Measurements from ENCODE around the gene CLTA. TPM values are rescaled to one million over a fixed set of nuclear protein-coding genes. Genes with fewer than 3 reads are reported as not detected.
A peak's percentile ranks its signal among the peaks of the same experiment; 100 is the strongest.
"Not testable (repeated sequence)": the region's sequence is repeated elsewhere in the genome, so short reads cannot be mapped to it uniquely, and the experiment has no call there.

The CLTA gene
- total RNA-seq, 1 donor from 2014 or later: 164 TPM

GRCh38 chr9:36156116-36156515, 34.6 kb upstream of the CLTA start:
- Mint-ChIP-seq H3K4me3 (ENCODE audit: unreplicated experiment) (no peak overlapping the region), H3K27me3 (ENCODE audit: unreplicated experiment) (peaks cover 2% of the 10 kb centered on the region), H3K4me1 (ENCODE audit: low read depth, unreplicated experiment) (peaks cover 2% of the 10 kb centered on the region), H3K9me3 (ENCODE audit: unreplicated experiment) (peaks cover 3% of the 10 kb centered on the region), H3K36me3 (ENCODE audit: unreplicated experiment) (peaks cover 23% of the 10 kb centered on the region), H3K27ac (ENCODE audit: unreplicated experiment) (no peak overlapping the region)
- no peak for TF ChIP-seq CTCF (IDR thresholded peaks at IDR 0.05; ENCODE audit: partially characterized antibody, unreplicated experiment)
- DNase-seq: no peak

GRCh38 chr9:36158122-36158521, 32.6 kb upstream of the CLTA start:
- Mint-ChIP-seq H3K27me3 (ENCODE audit: unreplicated experiment) (peaks cover 7% of the 10 kb centered on the region), H3K4me1 (ENCODE audit: low read depth, unreplicated experiment) (peaks cover 13% of the 10 kb centered on the region), H3K36me3 (ENCODE audit: unreplicated experiment) (peaks cover 23% of the 10 kb centered on the region), H3K27ac (ENCODE audit: unreplicated experiment) (no peak overlapping the region), H3K4me3 (ENCODE audit: unreplicated experiment) (no peak overlapping the region), H3K9me3 (ENCODE audit: unreplicated experiment) (peaks cover 8% of the 10 kb centered on the region)
- DNase-seq: no peak
- no peak for TF ChIP-seq CTCF (IDR thresholded peaks at IDR 0.05; ENCODE audit: partially characterized antibody, unreplicated experiment)

- no peak overlapping the region for H3K27ac Mint-ChIP-seq (ENCODE audit: unreplicated experiment)
- TF ChIP-seq CTCF (IDR thresholded peaks at IDR 0.05; ENCODE audit: partially characterized antibody, unreplicated experiment): no peak
- peaks cover 11% of the 10 kb centered on the region for H3K27me3 Mint-ChIP-seq (ENCODE audit: unreplicated experiment)
- H3K4me3 Mint-ChIP-seq (ENCODE audit: unreplicated experiment): no peak overlapping the region
- DNase-seq: no peak
- peaks cover 8% of the 10 kb centered on the region for H3K9me3 Mint-ChIP-seq (ENCODE audit: unreplicated experiment)
- peaks cover 23% of the 10 kb centered on the region for H3K36me3 Mint-ChIP-seq (ENCODE audit: unreplicated experiment)
- peaks cover 13% of the 10 kb centered on the region for H3K4me1 Mint-ChIP-seq (ENCODE audit: low read depth, unreplicated experiment)
Observed at GRCh38 chr9:36158917-36159316, 31.8 kb upstream of the CLTA start.

GRCh38 chr9:36159509-36159908, 31.2 kb upstream of the CLTA start:
- H3K27ac Mint-ChIP-seq (ENCODE audit: unreplicated experiment); H3K4me3 Mint-ChIP-seq (ENCODE audit: unreplicated experiment); H3K9me3 Mint-ChIP-seq (ENCODE audit: unreplicated experiment); DNase-seq: not testable (repeated sequence)
- Mint-ChIP-seq H3K36me3 (ENCODE audit: unreplicated experiment) (peaks cover 23% of the 10 kb centered on the region), H3K27me3 (ENCODE audit: unreplicated experiment) (peaks cover 12% of the 10 kb centered on the region), H3K4me1 (ENCODE audit: low read depth, unreplicated experiment) (peaks cover 13% of the 10 kb centered on the region)

- not testable (repeated sequence) for H3K9me3 Mint-ChIP-seq (ENCODE audit: unreplicated experiment); DNase-seq
- H3K27ac Mint-ChIP-seq (ENCODE audit: unreplicated experiment): peak overlapping the region; percentile 55
- H3K4me1 Mint-ChIP-seq (ENCODE audit: low read depth, unreplicated experiment): peaks cover 15% of the 10 kb centered on the region
- peak overlapping the region; percentile 26 for H3K4me3 Mint-ChIP-seq (ENCODE audit: unreplicated experiment)
- peaks cover 23% of the 10 kb centered on the region for H3K36me3 Mint-ChIP-seq (ENCODE audit: unreplicated experiment)
- H3K27me3 Mint-ChIP-seq (ENCODE audit: unreplicated experiment): peaks cover 12% of the 10 kb centered on the region
Observed at GRCh38 chr9:36160126-36160525, 30.6 kb upstream of the CLTA start.

- peak overlapping the region; percentile 5 for H3K27ac Mint-ChIP-seq (ENCODE audit: unreplicated experiment)
- H3K4me1 Mint-ChIP-seq (ENCODE audit: low read depth, unreplicated experiment): peaks cover 15% of the 10 kb centered on the region
- TF ChIP-seq CTCF (IDR thresholded peaks at IDR 0.05; ENCODE audit: partially characterized antibody, unreplicated experiment): no peak
- H3K36me3 Mint-ChIP-seq (ENCODE audit: unreplicated experiment): peaks cover 23% of the 10 kb centered on the region
- H3K9me3 Mint-ChIP-seq (ENCODE audit: unreplicated experiment): peaks cover 12% of the 10 kb centered on the region
- peaks cover 12% of the 10 kb centered on the region for H3K27me3 Mint-ChIP-seq (ENCODE audit: unreplicated experiment)
- no peak for DNase-seq
- peak overlapping the region; percentile 37 for H3K4me3 Mint-ChIP-seq (ENCODE audit: unreplicated experiment)
Observed at GRCh38 chr9:36161187-36161586, 29.5 kb upstream of the CLTA start.
